Upper lobe of left lung (tissue), 6 donors: ENCODE data around the gene ZNF366. TPM values are rescaled to one million over a fixed set of nuclear protein-coding genes. Genes with fewer than 3 reads are reported as not detected.

ENCODE experiments used
- ATAC-seq, 2 donors: fragments of 200-7000 bp; cut with Tn5 transposase; one replicate each; pipeline ENCODE4 v1.9.1; 2022; ENCODE audit warnings: mild to moderate bottlenecking in 2 of 2, moderate library complexity in 2 of 2; ENCODE audit not compliant: low FRiP score in 2 of 2
- DNase-seq, 2 donors: peaks; one replicate each; pipeline ENCODE4 v3.0.0-alpha.2; 2019 to 2020
- H3K27ac ChIP-seq, 4 donors: fragments of 200-600 bp; sonication (generic); one replicate each; pipeline ENCODE4 v1.5.1; 2016 to 2019
- H3K27me3 ChIP-seq, 4 donors: fragments of 200-600 bp; sonication (generic); one replicate each; pipeline ENCODE4 v1.5.1; 2017 to 2019
- H3K36me3 ChIP-seq, 4 donors: fragments of 200-600 bp; sonication (generic); one replicate each; pipeline ENCODE4 v1.5.1; 2016 to 2019
- H3K4me1 ChIP-seq, 4 donors: fragments of 200-600 bp; sonication (generic); one replicate each; pipeline ENCODE4 v1.5.1; 2018 to 2019
- H3K4me3 ChIP-seq, 4 donors: fragments of 200-600 bp; sonication (generic); one replicate each; pipeline ENCODE4 v1.5.1; 2017 to 2019; ENCODE audit warnings: mild to moderate bottlenecking in 2 of 4, moderate library complexity in 1 of 4
- H3K9me3 ChIP-seq, 4 donors: fragments of 200-600 bp; sonication (generic); one replicate each; pipeline ENCODE4 v1.5.1; 2018 to 2019
- CTCF ChIP-seq, 6 experiments: fragments of 450-650 bp in 4 of 6; fragments of 200-600 bp in 2 of 6; sonication (generic) in 2 of 6; IDR thresholded peaks; one replicate each; pipeline ENCODE4 v1.5.1; 2016 to 2019; ENCODE audit warnings: antibody characterized with exemption in 6 of 6
- EP300 ChIP-seq, 4 donors: sonication (generic); formaldehyde crosslinking; IDR thresholded peaks; one replicate each; pipeline ENCODE4 v1.5.1; 2017; ENCODE audit warnings: antibody characterized with exemption in 4 of 4, control low read depth in 2 of 4
- POLR2A ChIP-seq, 4 donors: fragments of 450-650 bp; IDR thresholded peaks; one replicate each; pipeline ENCODE4 v1.5.1; 2016 to 2017; ENCODE audit warnings: antibody characterized with exemption in 4 of 4, mild to moderate bottlenecking in 2 of 4
- POLR2AphosphoS5 ChIP-seq, 2 donors: sonication (generic); formaldehyde crosslinking; IDR thresholded peaks; one replicate each; pipeline ENCODE4 v1.5.1; 2017; ENCODE audit warnings: antibody characterized with exemption in 2 of 2
- WGBS, 2 donors: methylation state at CpG; one replicate each; pipeline ENCODE4 v1.1.5; 2017 to 2018; 5-methylcytosine and 5-hydroxymethylcytosine counted together
- total RNA-seq, 6 donors: library from RNA; depleted of rRNA in 4 of 6; stranded (reverse); fragments of >200 nt in 4 of 6; gene quantifications; one replicate each; pipeline versions ENCODE4 v1.1.0 to v1.2.1, GENCODE V29; 2016 to 2021
- donor health status: DM: no; HTN: no; CAD: no; lungs with moderate emphysema.
- donor health status: DM: no; HTN: yes; CAD: no; lungs with severe emphysema.

ZNF366 gene
- total RNA-seq, 6 donors from 2014 or later: 3.1 to 12.4 (median 6.3) TPM

- no peak for DNase-seq
- Histone ChIP-seq H3K36me3 (peaks cover 0 to 10% (median 0%) of the 10 kb centered on the region in 4 donors), H3K4me1 (peaks cover 3 to 11% (median 8%) of the 10 kb centered on the region in 4 donors), H3K27ac (peak overlapping the region in 1 of 4 donors; percentile 34), H3K9me3 (no peaks in the 10 kb centered on the region), H3K4me3 (no peak overlapping the region), H3K27me3 (no peaks in the 10 kb centered on the region)
- no peak for TF ChIP-seq EP300 (IDR thresholded peaks at IDR 0.05)
- no peak for TF ChIP-seq POLR2AphosphoS5 (IDR thresholded peaks at IDR 0.05)
- no peak for TF ChIP-seq CTCF (IDR thresholded peaks at IDR 0.05)
- no peak for TF ChIP-seq POLR2A (IDR thresholded peaks at IDR 0.05)
- peak in 1 of 2 donors; percentile 15 for ATAC-seq
- 91% methylated on average over 6 of the region's 6 CpGs for WGBS, 2 donors
Measured at GRCh38 chr5:72485430-72485974, 21.7 kb downstream of the ZNF366 start.

GRCh38 chr5:72482046-72482445 is 25.2 kb downstream of the ZNF366 start:
- H3K4me3 ChIP-seq: no peak overlapping the region
- peaks cover 0 to 7% (median 0%) of the 10 kb centered on the region in 4 donors for H3K36me3 ChIP-seq
- DNase-seq: no peak
- no peaks in the 10 kb centered on the region for H3K27me3 ChIP-seq
- TF ChIP-seq POLR2A (IDR thresholded peaks at IDR 0.05): no peak
- TF ChIP-seq POLR2AphosphoS5 (IDR thresholded peaks at IDR 0.05): no peak
- H3K4me1 ChIP-seq: peaks cover 11 to 15% (median 12%) of the 10 kb centered on the region in 4 donors
- H3K9me3 ChIP-seq: no peaks in the 10 kb centered on the region
- no peak overlapping the region for H3K27ac ChIP-seq
- WGBS, 2 donors: 85 to 87% methylated on average over 3 of the region's 3 CpGs
- no peak for ATAC-seq

GRCh38 chr5:72480841-72481240 is 26.4 kb downstream of the ZNF366 start:
- Histone ChIP-seq H3K4me1 (peaks cover 0 to 10% (median 8%) of the 10 kb centered on the region in 4 donors), H3K36me3 (peaks cover 0 to 7% (median 0%) of the 10 kb centered on the region in 4 donors), H3K4me3 (no peak overlapping the region), H3K27me3 (no peaks in the 10 kb centered on the region), H3K27ac (no peak overlapping the region), H3K9me3 (no peaks in the 10 kb centered on the region)
- ATAC-seq (no peak), DNase-seq (peak in 1 of 2 donors; percentile 38)
- TF ChIP-seq POLR2AphosphoS5 (IDR thresholded peaks at IDR 0.05): peak in 1 of 2 donors; percentile 17
- no peak for TF ChIP-seq POLR2A (IDR thresholded peaks at IDR 0.05)
- no peak for TF ChIP-seq CTCF (IDR thresholded peaks at IDR 0.05)
- no peak for TF ChIP-seq EP300 (IDR thresholded peaks at IDR 0.05)
- WGBS, 2 donors: 68 to 78% methylated on average over 9 of the region's 9 CpGs

GRCh38 chr5:72479921-72480320 is 27.3 kb downstream of the ZNF366 start:
- H3K27me3 ChIP-seq: no peaks in the 10 kb centered on the region
- 88 to 94% methylated on average over 1 of the region's 1 CpG for WGBS, 2 donors
- DNase-seq: no peak
- peaks cover 0 to 10% (median 8%) of the 10 kb centered on the region in 4 donors for H3K4me1 ChIP-seq
- H3K4me3 ChIP-seq: no peak overlapping the region
- no peak for ATAC-seq
- no peak overlapping the region for H3K27ac ChIP-seq
- H3K36me3 ChIP-seq: peaks cover 0 to 7% (median 0%) of the 10 kb centered on the region in 4 donors
- no peak for TF ChIP-seq POLR2AphosphoS5 (IDR thresholded peaks at IDR 0.05)
- no peak for TF ChIP-seq EP300 (IDR thresholded peaks at IDR 0.05)
- no peak for TF ChIP-seq POLR2A (IDR thresholded peaks at IDR 0.05)
- TF ChIP-seq CTCF (IDR thresholded peaks at IDR 0.05): no peak
- no peaks in the 10 kb centered on the region for H3K9me3 ChIP-seq

- Histone ChIP-seq H3K4me1 (peaks cover 0 to 10% (median 8%) of the 10 kb centered on the region in 4 donors), H3K27me3 (no peaks in the 10 kb centered on the region), H3K36me3 (peaks cover 0 to 6% (median 0%) of the 10 kb centered on the region in 4 donors), H3K27ac (no peak overlapping the region), H3K9me3 (no peaks in the 10 kb centered on the region), H3K4me3 (no peak overlapping the region)
- WGBS, 2 donors: 50 to 68% methylated on average over 1 of the region's 1 CpG
- TF ChIP-seq POLR2A (IDR thresholded peaks at IDR 0.05): no peak
- no peak for TF ChIP-seq POLR2AphosphoS5 (IDR thresholded peaks at IDR 0.05)
- TF ChIP-seq CTCF (IDR thresholded peaks at IDR 0.05): no peak
- no peak for TF ChIP-seq EP300 (IDR thresholded peaks at IDR 0.05)
- ATAC-seq (peak in 1 of 2 donors; percentile 56), DNase-seq (no peak)
Measured at GRCh38 chr5:72478684-72479083, 28.5 kb downstream of the ZNF366 start.
